Left ventricle myocardium inferior (tissue), 1 donor: ENCODE results near the gene SORL1-AS1.
A peak's percentile ranks its signal among the peaks of the same experiment; 100 is the strongest.

ENCODE experiments used
- DNase-seq: peaks from one replicate; pipeline ENCODE4 v3.0.0-alpha.2; 2020
- H3K27ac ChIP-seq: fragments of 200-600 bp; replicated peaks from 2 replicates; pipeline ENCODE4 v1.8.0; 2021
- H3K27me3 ChIP-seq: fragments of 200-600 bp; 2 replicates; pipeline ENCODE4 v1.8.0; 2021; ENCODE audit warnings: low read depth
- H3K36me3 ChIP-seq: fragments of 200-600 bp; 2 replicates; pipeline ENCODE4 v1.8.0; 2021
- H3K4me1 ChIP-seq: fragments of 200-600 bp; 2 replicates; pipeline ENCODE4 v1.8.0; 2021
- H3K4me3 ChIP-seq: fragments of 200-600 bp; 2 replicates; pipeline ENCODE4 v1.8.0; 2021; ENCODE audit warnings: mild to moderate bottlenecking, moderate library complexity
- H3K9me3 ChIP-seq: fragments of 200-600 bp; replicated peaks from 2 replicates; pipeline ENCODE4 v1.8.0; 2021
- intact Hi-C: fragments of 100-400 bp; cut with micrococcal nuclease; formaldehyde crosslinking; loops from one replicate; pipeline ENCODE4 v1.11.0; 2022
- TF ChIP-seq, protein P1 (sequence below): fragments of 200-600 bp; IDR thresholded peaks from 2 replicates; pipeline ENCODE4 v1.8.0; 2021; ENCODE audit warnings: antibody characterized with exemption, mild to moderate bottlenecking, borderline replicate concordance
- donor health status: DM: no; HTN: yes; CAD: no; lungs with severe emphysema.

The SORL1-AS1 gene

DNA sequence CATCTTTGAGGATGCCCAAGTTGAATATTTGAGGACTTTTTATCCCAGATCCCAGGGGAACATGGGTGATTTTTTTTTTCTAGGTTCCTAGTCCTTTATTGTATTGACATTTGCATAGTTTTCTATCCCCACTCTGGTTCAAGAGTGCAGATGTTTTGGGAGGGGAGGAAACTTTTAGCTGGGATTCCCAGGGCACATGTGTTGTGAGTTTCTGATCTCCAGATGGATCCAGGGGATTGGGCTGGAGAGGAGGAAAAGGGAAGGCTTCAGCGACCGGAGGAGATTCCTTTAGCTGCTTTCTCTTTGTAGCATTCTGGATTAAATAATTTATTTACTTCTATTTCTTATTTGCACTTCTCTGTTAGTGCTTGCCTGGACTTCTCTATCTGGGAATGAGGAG lies 14.7 kb upstream of the SORL1-AS1 start:
- H3K4me1 ChIP-seq: peaks cover 36% of the 10 kb centered on the region
- no peak for DNase-seq
- TF ChIP-seq, protein P1, sequence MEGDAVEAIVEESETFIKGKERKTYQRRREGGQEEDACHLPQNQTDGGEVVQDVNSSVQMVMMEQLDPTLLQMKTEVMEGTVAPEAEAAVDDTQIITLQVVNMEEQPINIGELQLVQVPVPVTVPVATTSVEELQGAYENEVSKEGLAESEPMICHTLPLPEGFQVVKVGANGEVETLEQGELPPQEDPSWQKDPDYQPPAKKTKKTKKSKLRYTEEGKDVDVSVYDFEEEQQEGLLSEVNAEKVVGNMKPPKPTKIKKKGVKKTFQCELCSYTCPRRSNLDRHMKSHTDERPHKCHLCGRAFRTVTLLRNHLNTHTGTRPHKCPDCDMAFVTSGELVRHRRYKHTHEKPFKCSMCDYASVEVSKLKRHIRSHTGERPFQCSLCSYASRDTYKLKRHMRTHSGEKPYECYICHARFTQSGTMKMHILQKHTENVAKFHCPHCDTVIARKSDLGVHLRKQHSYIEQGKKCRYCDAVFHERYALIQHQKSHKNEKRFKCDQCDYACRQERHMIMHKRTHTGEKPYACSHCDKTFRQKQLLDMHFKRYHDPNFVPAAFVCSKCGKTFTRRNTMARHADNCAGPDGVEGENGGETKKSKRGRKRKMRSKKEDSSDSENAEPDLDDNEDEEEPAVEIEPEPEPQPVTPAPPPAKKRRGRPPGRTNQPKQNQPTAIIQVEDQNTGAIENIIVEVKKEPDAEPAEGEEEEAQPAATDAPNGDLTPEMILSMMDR: no peak
- no peak overlapping the region for H3K27ac ChIP-seq
- no peak overlapping the region for H3K4me3 ChIP-seq
- H3K27me3 ChIP-seq: peaks cover 13% of the 10 kb centered on the region
- no peaks in the 10 kb centered on the region for H3K36me3 ChIP-seq
- intact Hi-C loops: no loop called here
- no peaks in the 10 kb centered on the region for H3K9me3 ChIP-seq

- Histone ChIP-seq H3K27ac (peak overlapping the region; percentile 2), H3K4me3 (peak overlapping the region; percentile 2), H3K9me3 (no peaks in the 10 kb centered on the region), H3K36me3 (no peaks in the 10 kb centered on the region), H3K4me1 (peaks cover 36% of the 10 kb centered on the region), H3K27me3 (peaks cover 13% of the 10 kb centered on the region)
- intact Hi-C loops: no loop called here
- DNase-seq: peak; percentile 83
- TF ChIP-seq, protein P1: no peak
Measured at GRCh38 chr11:121466063-121466794, 13.5 kb upstream of the SORL1-AS1 start.

- no peak for DNase-seq
- intact Hi-C loops: no loop called here
- Histone ChIP-seq H3K4me3 (no peak overlapping the region), H3K27ac (no peak overlapping the region), H3K9me3 (no peaks in the 10 kb centered on the region), H3K4me1 (peaks cover 36% of the 10 kb centered on the region), H3K27me3 (peaks cover 13% of the 10 kb centered on the region), H3K36me3 (no peaks in the 10 kb centered on the region)
- TF ChIP-seq, protein P1: no peak
Measured at GRCh38 chr11:121465709-121466062, 12.9 kb upstream of the SORL1-AS1 start.

DNA sequence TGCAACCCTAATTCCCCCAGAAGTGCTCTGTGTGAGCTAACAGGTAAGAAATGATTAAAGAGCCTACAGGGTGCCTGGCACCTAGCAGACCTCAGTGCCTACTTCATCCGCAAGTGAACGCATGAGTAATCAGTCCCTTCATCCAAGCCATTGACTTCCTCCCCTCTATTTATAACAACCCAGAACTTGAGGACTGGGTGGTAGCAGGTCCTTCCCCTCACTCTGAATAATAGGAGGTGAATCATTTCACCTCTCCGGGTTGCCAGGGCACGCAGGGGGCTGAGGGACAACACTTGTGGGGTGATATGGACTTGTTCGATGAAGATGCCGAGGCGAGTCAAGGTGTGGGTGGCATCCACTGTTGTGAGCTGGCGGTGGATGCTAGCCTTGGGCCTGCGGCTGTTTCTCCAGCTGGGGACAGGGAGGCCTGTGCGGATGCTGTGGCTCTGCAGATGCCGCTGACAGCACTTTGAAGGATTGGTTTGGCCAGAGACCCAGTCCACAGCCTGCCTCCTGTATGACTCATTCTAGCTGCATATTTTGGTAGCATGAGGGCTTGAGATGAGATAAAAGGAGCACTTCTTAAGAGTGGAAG lies 11.7 kb upstream of the SORL1-AS1 start:
- Histone ChIP-seq H3K4me3 (no peak overlapping the region), H3K4me1 (peaks cover 36% of the 10 kb centered on the region), H3K9me3 (no peaks in the 10 kb centered on the region), H3K36me3 (no peaks in the 10 kb centered on the region), H3K27ac (peak overlapping the region; percentile 51), H3K27me3 (peaks cover 13% of the 10 kb centered on the region)
- intact Hi-C loops: no loop called here
- TF ChIP-seq, protein P1: no peak
- DNase-seq: peak; percentile 64

- no peak overlapping the region for H3K27ac ChIP-seq
- intact Hi-C loops: no loop called here
- H3K27me3 ChIP-seq: peaks cover 13% of the 10 kb centered on the region
- DNase-seq: no peak
- H3K4me1 ChIP-seq: peaks cover 36% of the 10 kb centered on the region
- H3K36me3 ChIP-seq: no peaks in the 10 kb centered on the region
- no peaks in the 10 kb centered on the region for H3K9me3 ChIP-seq
- no peak overlapping the region for H3K4me3 ChIP-seq
- TF ChIP-seq, protein P1: no peak
Measured at GRCh38 chr11:121463689-121464335, 11.0 kb upstream of the SORL1-AS1 start.
